Subcutaneous adipose tissue (tissue), 4 donors: ENCODE measurements around the gene PPP1R18. TPM values are rescaled to one million over a fixed set of nuclear protein-coding genes. Genes with fewer than 3 reads are reported as not detected.

ENCODE experiments used
- CTCF ChIP-seq: fragments of 450-650 bp; IDR thresholded peaks from one replicate; pipeline ENCODE4 v1.5.1; 2016; ENCODE audit warnings: low read depth, mild to moderate bottlenecking, control low read depth, antibody characterized with exemption, moderate library complexity
- total RNA-seq, 4 donors: library from RNA; depleted of rRNA; stranded (reverse); fragments of >200 nt; gene quantifications; one replicate each; pipeline ENCODE4 v1.1.0, GENCODE V29; 2016

PPP1R18 gene
- total RNA-seq, 4 donors from 2014 or later, result 29.2 to 43.9 (median 40.0) TPM

DNA sequence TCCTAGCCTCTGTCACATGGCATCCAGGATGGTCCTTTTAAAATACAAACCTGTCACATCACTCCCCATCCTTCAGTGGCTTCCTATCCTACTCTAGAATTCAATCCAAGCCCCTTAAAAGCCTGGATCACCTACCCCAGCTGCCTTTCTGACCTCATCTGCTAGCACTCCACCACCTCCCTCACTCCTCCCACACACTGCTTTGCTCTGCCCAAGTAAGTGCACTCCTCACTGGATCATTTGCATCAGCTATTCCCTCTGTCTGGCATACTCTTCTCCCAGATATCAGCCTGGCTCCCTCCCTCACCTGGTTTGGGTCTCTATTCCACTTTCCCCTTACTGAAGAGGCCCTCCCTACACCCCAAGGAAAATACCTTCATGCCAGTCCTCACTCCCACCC lies 29.0 kb downstream of the PPP1R18 start:
- no peak for TF ChIP-seq CTCF

DNA sequence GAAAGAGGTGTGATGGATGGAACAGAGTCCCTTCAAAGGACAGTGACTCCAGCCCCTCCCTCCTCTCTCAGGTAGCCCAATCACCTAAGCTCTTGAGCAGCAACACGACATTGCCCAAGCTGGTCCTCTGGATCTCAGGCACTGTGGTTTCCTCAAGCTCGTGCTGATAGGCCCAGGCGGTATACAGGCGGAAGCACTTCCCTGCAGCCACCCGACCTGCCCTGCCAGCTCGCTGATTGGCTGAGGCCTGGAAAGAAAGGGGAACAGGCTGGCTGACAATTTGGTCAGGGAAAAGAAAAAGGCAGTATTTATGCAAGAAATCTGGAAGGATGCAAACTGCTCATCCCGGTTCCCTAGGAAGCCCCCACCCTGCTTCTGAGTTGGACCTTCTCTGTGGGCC lies 29.9 kb downstream of the PPP1R18 start:
- TF ChIP-seq CTCF, result no peak

DNA sequence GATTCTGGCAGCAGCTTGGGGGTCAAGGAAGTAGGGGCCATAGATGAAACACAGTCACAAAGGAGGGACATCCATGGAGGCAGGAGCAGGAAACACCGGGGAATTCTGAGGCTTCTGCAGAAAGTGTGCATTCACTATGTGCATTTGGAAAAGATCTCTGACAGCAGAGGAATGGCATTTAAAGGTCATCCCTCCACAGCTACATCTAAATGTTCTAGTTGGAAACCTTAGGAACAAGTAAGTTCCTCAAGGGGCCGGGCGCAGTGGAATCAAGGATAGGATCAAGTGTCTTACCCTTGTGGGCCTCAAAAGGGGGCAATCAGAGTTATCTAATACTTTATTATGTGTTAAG lies 30.7 kb downstream of the PPP1R18 start:
- TF ChIP-seq CTCF, result no peak

DNA sequence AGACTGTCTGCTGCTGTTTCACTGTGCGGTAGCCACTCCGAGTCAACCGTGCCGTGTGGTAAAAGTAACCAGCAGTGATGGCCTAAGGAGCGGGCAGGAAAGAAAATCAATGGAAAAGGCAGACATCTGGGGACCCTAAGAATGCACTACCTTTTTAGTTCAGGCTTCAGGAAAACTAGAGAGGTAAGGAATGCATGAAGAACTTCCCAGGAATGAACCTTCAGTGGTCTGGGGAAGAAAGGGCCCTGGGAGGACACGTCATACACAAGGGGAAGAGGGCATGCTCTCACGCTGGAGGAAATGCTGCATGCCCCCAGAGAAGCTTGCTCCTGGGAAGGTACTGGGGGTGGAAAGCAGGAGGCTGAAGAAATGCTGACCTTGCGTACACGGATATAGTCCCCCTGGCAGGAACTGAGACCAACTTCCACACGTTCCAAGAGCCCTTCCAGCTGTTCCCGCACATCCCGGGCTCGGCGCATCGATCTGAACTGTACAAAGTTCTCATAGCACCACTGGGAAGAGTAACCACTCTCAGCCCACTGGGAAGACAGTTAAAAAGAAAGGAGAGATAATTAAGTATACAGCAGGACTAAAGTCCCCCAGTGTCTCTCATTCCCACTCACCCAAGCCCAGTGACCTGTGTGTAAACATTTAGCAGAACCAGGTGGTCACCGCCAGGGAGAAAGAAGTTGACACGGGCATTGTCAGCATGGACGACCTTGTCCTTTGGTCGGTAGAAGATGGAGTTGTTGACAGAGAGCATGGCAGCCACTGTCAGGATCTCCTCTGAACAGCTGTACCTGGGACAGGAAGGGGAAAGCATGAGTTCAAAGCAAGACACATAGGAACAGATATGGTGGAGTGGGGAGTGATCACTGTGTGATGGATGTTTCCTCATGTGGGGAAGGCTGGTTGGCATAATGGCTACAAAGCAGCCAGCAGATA lies 31.4 kb downstream of the PPP1R18 start:
- TF ChIP-seq CTCF, result no peak

DNA sequence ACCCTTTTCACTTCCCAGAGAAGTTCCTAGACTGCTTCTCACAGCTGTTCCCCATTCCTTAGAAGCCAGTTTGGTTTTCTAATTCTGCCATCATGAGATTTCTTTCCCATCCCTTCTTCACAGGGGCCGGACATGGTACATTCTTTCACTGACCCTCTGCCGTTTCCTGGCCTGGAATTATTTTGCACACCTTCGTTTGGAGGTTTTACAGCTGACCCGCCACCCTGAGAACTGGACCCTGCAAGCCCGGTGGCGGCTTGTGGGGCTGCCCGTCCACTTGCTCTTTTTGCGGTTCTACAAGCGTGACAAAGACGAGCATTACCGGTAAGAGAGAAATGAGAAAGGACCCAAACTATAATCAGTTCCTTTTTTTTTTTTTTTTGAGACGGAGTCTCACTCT lies 35.3 kb downstream of the PPP1R18 start:
- TF ChIP-seq CTCF, result no peak

GRCh38 chr6:30647242-30648116 lies 39.0 kb downstream of the PPP1R18 start:
- no peak for TF ChIP-seq CTCF
